ENCODE data around the gene MDGA2.
"Not testable (repeated sequence)": the region's sequence is repeated elsewhere in the genome, so short reads cannot be mapped to it uniquely, and the experiment has no call there.

DNA sequence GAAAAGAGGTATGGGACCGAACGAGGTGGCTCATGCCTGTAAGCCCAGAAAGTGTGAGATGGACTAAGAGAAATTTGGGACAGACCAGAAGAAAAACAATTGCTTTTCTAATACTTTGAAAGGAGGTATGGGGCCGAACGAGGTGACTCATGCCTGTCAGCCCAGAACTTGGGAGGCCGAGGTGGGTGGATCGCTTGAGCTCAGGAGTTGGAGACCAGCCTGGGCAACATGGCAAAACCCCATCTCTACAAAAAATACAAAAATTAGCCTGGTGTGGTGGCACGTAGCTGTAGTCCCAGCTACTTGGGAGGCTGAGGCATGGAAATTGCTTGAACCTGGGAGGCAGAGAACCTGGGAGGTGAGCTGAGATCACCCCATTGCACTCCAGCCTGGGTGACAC lies 483.2 kb downstream of the MDGA2 start:
- not testable (repeated sequence) for TF ChIP-seq EZH2 (IDR thresholded peaks at IDR 0.05; ENCODE audit: insufficient read depth, low read length)
- TF ChIP-seq, protein P1, sequence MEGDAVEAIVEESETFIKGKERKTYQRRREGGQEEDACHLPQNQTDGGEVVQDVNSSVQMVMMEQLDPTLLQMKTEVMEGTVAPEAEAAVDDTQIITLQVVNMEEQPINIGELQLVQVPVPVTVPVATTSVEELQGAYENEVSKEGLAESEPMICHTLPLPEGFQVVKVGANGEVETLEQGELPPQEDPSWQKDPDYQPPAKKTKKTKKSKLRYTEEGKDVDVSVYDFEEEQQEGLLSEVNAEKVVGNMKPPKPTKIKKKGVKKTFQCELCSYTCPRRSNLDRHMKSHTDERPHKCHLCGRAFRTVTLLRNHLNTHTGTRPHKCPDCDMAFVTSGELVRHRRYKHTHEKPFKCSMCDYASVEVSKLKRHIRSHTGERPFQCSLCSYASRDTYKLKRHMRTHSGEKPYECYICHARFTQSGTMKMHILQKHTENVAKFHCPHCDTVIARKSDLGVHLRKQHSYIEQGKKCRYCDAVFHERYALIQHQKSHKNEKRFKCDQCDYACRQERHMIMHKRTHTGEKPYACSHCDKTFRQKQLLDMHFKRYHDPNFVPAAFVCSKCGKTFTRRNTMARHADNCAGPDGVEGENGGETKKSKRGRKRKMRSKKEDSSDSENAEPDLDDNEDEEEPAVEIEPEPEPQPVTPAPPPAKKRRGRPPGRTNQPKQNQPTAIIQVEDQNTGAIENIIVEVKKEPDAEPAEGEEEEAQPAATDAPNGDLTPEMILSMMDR (IDR thresholded peaks at IDR 0.05; ENCODE audit: insufficient read depth, low read depth, low read length), result not testable (repeated sequence)
